Gastroesophageal sphincter (tissue), 3 donors: Measurements from ENCODE around the gene KLF6.

ENCODE experiments used
- CTCF ChIP-seq, 4 experiments: fragments of 200-600 bp in 2 of 4; fragments of 450-650 bp in 2 of 4; sonication (generic) in 1 of 4; IDR thresholded peaks; one replicate each; pipeline ENCODE4 v1.5.1; 2017 to 2019; ENCODE audit warnings: antibody characterized with exemption in 4 of 4, mild to moderate bottlenecking in 2 of 4, moderate library complexity in 2 of 4
- EP300 ChIP-seq: sonication (generic); formaldehyde crosslinking; IDR thresholded peaks from one replicate; pipeline ENCODE4 v1.6.1; 2017; ENCODE audit warnings: antibody characterized with exemption, mild to moderate bottlenecking

GRCh38 chr10:3825862-3826351, 40.9 kb upstream of the KLF6 start:
- TF ChIP-seq EP300 = no peak
- no peak for TF ChIP-seq CTCF (IDR thresholded peaks at IDR 0.05)
